ENCODE data around the gene SASH1. TPM values are rescaled to one million over a fixed set of nuclear protein-coding genes. Genes with fewer than 3 reads are reported as not detected.

SASH1 gene
- total and polyA plus RNA-seq, 2 experiments from 2014 or later: 7.5 to 7.8 TPM

- Histone ChIP-seq H3K9me3 (ENCODE audit: low read depth) (no peaks in the 10 kb centered on the region), H3K36me3 (replicated peaks; ENCODE audit: insufficient read depth, low read depth) (no peaks in the 10 kb centered on the region), H3K27me3 (no peaks in the 10 kb centered on the region), H3K4me1 (ENCODE audit: insufficient read depth) (peaks cover 3% of the 10 kb centered on the region), H3K27ac (no peak overlapping the region), H2AFZ (no peak overlapping the region), H3K79me2 (no peaks in the 10 kb centered on the region), H3K9me2 (replicated peaks; ENCODE audit: insufficient read depth) (no peaks in the 10 kb centered on the region), H3K4me3 (no peak overlapping the region), H4K20me1 (ENCODE audit: insufficient read depth, poor library complexity, severe bottlenecking) (no peaks in the 10 kb centered on the region), H3K4me2 (no peak overlapping the region)
- no peak for TF ChIP-seq EZH2phosphoT487 (IDR thresholded peaks at IDR 0.05; ENCODE audit: low read depth, severe bottlenecking, unreplicated experiment)
- DNase-seq (ENCODE audit: low spot score): no peak
- 96% methylated on average over 4 of the region's 4 CpGs for WGBS (ENCODE audit: low lambda C conversion rate, missing lambda C conversion rate)
These were observed 116.6 kb downstream of the SASH1 start for GRCh38 chr6:148459238-148459637.

- Histone ChIP-seq H3K4me1 (ENCODE audit: insufficient read depth) (peaks cover 3% of the 10 kb centered on the region), H3K9me3 (ENCODE audit: low read depth) (no peaks in the 10 kb centered on the region), H3K9me2 (replicated peaks; ENCODE audit: insufficient read depth) (no peaks in the 10 kb centered on the region), H4K20me1 (ENCODE audit: insufficient read depth, poor library complexity, severe bottlenecking) (no peaks in the 10 kb centered on the region), H2AFZ (no peak overlapping the region), H3K4me2 (no peak overlapping the region), H3K27me3 (no peaks in the 10 kb centered on the region), H3K36me3 (replicated peaks; ENCODE audit: insufficient read depth, low read depth) (no peaks in the 10 kb centered on the region), H3K4me3 (no peak overlapping the region), H3K27ac (no peak overlapping the region), H3K79me2 (no peaks in the 10 kb centered on the region)
- DNase-seq (ENCODE audit: low spot score): no peak
- 94% methylated on average over 6 of the region's 6 CpGs for WGBS (ENCODE audit: low lambda C conversion rate, missing lambda C conversion rate)
- TF ChIP-seq EZH2phosphoT487 (IDR thresholded peaks at IDR 0.05; ENCODE audit: low read depth, severe bottlenecking, unreplicated experiment): no peak
- TF ChIP-seq EZH2 (IDR thresholded peaks at IDR 0.05; ENCODE audit: borderline replicate concordance): no peak
- TF ChIP-seq, protein P1, sequence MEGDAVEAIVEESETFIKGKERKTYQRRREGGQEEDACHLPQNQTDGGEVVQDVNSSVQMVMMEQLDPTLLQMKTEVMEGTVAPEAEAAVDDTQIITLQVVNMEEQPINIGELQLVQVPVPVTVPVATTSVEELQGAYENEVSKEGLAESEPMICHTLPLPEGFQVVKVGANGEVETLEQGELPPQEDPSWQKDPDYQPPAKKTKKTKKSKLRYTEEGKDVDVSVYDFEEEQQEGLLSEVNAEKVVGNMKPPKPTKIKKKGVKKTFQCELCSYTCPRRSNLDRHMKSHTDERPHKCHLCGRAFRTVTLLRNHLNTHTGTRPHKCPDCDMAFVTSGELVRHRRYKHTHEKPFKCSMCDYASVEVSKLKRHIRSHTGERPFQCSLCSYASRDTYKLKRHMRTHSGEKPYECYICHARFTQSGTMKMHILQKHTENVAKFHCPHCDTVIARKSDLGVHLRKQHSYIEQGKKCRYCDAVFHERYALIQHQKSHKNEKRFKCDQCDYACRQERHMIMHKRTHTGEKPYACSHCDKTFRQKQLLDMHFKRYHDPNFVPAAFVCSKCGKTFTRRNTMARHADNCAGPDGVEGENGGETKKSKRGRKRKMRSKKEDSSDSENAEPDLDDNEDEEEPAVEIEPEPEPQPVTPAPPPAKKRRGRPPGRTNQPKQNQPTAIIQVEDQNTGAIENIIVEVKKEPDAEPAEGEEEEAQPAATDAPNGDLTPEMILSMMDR (IDR thresholded peaks at IDR 0.05; ENCODE audit: poor library complexity): no peak
These were observed 118.4 kb downstream of the SASH1 start for GRCh38 chr6:148460876-148461646.

GRCh38 chr6:148461986-148462577 lies 119.4 kb downstream of the SASH1 start:
- Histone ChIP-seq H3K4me2 (no peak overlapping the region), H3K4me1 (ENCODE audit: insufficient read depth) (peaks cover 3% of the 10 kb centered on the region), H3K36me3 (replicated peaks; ENCODE audit: insufficient read depth, low read depth) (no peaks in the 10 kb centered on the region), H2AFZ (no peak overlapping the region), H3K9me3 (ENCODE audit: low read depth) (no peaks in the 10 kb centered on the region), H3K9me2 (replicated peaks; ENCODE audit: insufficient read depth) (no peaks in the 10 kb centered on the region), H4K20me1 (ENCODE audit: insufficient read depth, poor library complexity, severe bottlenecking) (no peaks in the 10 kb centered on the region), H3K27me3 (no peaks in the 10 kb centered on the region), H3K4me3 (no peak overlapping the region), H3K79me2 (no peaks in the 10 kb centered on the region), H3K27ac (no peak overlapping the region)
- WGBS (ENCODE audit: low lambda C conversion rate, missing lambda C conversion rate): 52% methylated on average over 2 of the region's 2 CpGs
- no peak for DNase-seq (ENCODE audit: low spot score)
- TF ChIP-seq, protein P1 (IDR thresholded peaks at IDR 0.05; ENCODE audit: poor library complexity): no peak
- no peak for TF ChIP-seq EZH2phosphoT487 (IDR thresholded peaks at IDR 0.05; ENCODE audit: low read depth, severe bottlenecking, unreplicated experiment)
- TF ChIP-seq EZH2 (IDR thresholded peaks at IDR 0.05; ENCODE audit: borderline replicate concordance): no peak

- Histone ChIP-seq H3K4me3 (no peak overlapping the region), H3K4me1 (ENCODE audit: insufficient read depth) (peaks cover 3% of the 10 kb centered on the region), H3K4me2 (no peak overlapping the region), H3K27me3 (no peaks in the 10 kb centered on the region), H2AFZ (no peak overlapping the region), H4K20me1 (ENCODE audit: insufficient read depth, poor library complexity, severe bottlenecking) (no peaks in the 10 kb centered on the region), H3K79me2 (no peaks in the 10 kb centered on the region), H3K27ac (no peak overlapping the region), H3K9me2 (replicated peaks; ENCODE audit: insufficient read depth) (no peaks in the 10 kb centered on the region), H3K36me3 (replicated peaks; ENCODE audit: insufficient read depth, low read depth) (no peaks in the 10 kb centered on the region), H3K9me3 (ENCODE audit: low read depth) (no peaks in the 10 kb centered on the region)
- no peak for DNase-seq (ENCODE audit: low spot score)
- TF ChIP-seq EZH2 (IDR thresholded peaks at IDR 0.05; ENCODE audit: borderline replicate concordance) (no peak), EZH2phosphoT487 (IDR thresholded peaks at IDR 0.05; ENCODE audit: low read depth, severe bottlenecking, unreplicated experiment) (no peak)
- TF ChIP-seq, protein P1 (IDR thresholded peaks at IDR 0.05; ENCODE audit: poor library complexity): no peak
- WGBS (ENCODE audit: low lambda C conversion rate, missing lambda C conversion rate): 92% methylated on average over 2 of the region's 2 CpGs
These were observed 121.0 kb downstream of the SASH1 start for GRCh38 chr6:148463671-148464070.
